Kidney epithelial cell (primary cell): Measurements from ENCODE around the gene SLC35G3. TPM values are rescaled to one million over a fixed set of nuclear protein-coding genes. Genes with fewer than 3 reads are reported as not detected.

Experiments
- DNase-seq: peaks from one replicate; pipeline ENCODE4 v3.0.0-alpha.2; 2010; ENCODE audit warnings: low read depth
- H3K27me3 ChIP-seq: 2 replicates; pipeline ENCODE4 v1.6.0; 2011; ENCODE audit warnings: low read length; ENCODE audit not compliant: control insufficient read depth, insufficient read depth
- H3K36me3 ChIP-seq: 2 replicates; pipeline ENCODE4 v1.5.1; 2011; ENCODE audit warnings: low read length; ENCODE audit not compliant: control insufficient read depth, insufficient read depth
- H3K4me3 ChIP-seq: 2 replicates; pipeline ENCODE4 v1.5.1; 2011; ENCODE audit warnings: low read depth, mild to moderate bottlenecking, control low read depth, low read length
- CTCF ChIP-seq: IDR thresholded peaks from 2 replicates; pipeline ENCODE4 v1.5.1; 2011; ENCODE audit warnings: mild to moderate bottlenecking, moderate library complexity, low read length, control low read depth, inconsistent platforms; ENCODE audit not compliant: insufficient read depth, poor library complexity, severe bottlenecking
- total RNA-seq: library from RNA; depleted of rRNA; stranded (reverse); fragments of >200 nt; gene quantifications from 2 replicates; pipeline ENCODE4 v1.2.3, GENCODE V29; 2015

The SLC35G3 gene
- total RNA-seq, 1 donor from 2014 or later = not detected

GRCh38 chr17:35192708-35193107, 1.5 kb downstream of the SLC35G3 start:
- H3K27me3 ChIP-seq = no peaks in the 10 kb centered on the region
- H3K36me3 ChIP-seq = no peaks in the 10 kb centered on the region
- no peak for DNase-seq
- TF ChIP-seq CTCF = no peak
- no peak overlapping the region for H3K4me3 ChIP-seq

GRCh38 chr17:35191001-35191695, 3.0 kb downstream of the SLC35G3 start:
- DNase-seq = no peak
- no peaks in the 10 kb centered on the region for H3K36me3 ChIP-seq
- no peak overlapping the region for H3K4me3 ChIP-seq
- no peak for TF ChIP-seq CTCF
- H3K27me3 ChIP-seq = no peaks in the 10 kb centered on the region

GRCh38 chr17:35189291-35189690, 4.9 kb downstream of the SLC35G3 start:
- no peaks in the 10 kb centered on the region for H3K27me3 ChIP-seq
- H3K36me3 ChIP-seq = no peaks in the 10 kb centered on the region
- H3K4me3 ChIP-seq = no peak overlapping the region
- no peak for DNase-seq
- no peak for TF ChIP-seq CTCF

- TF ChIP-seq CTCF = no peak
- H3K4me3 ChIP-seq = no peak overlapping the region
- H3K36me3 ChIP-seq = no peaks in the 10 kb centered on the region
- no peaks in the 10 kb centered on the region for H3K27me3 ChIP-seq
- DNase-seq = no peak
Observed at GRCh38 chr17:35188111-35188510, 6.1 kb downstream of the SLC35G3 start.

- no peaks in the 10 kb centered on the region for H3K36me3 ChIP-seq
- TF ChIP-seq CTCF = no peak
Observed at GRCh38 chr17:35187481-35187880, 6.7 kb downstream of the SLC35G3 start.

GRCh38 chr17:35185849-35186248, 8.3 kb downstream of the SLC35G3 start:
- no peaks in the 10 kb centered on the region for H3K36me3 ChIP-seq
- no peak overlapping the region for H3K4me3 ChIP-seq
- TF ChIP-seq CTCF = no peak
- H3K27me3 ChIP-seq = no peaks in the 10 kb centered on the region
- no peak for DNase-seq

More at GRCh38 chr17:35187481-35187880, 6.7 kb downstream of the SLC35G3 start:
- Histone ChIP-seq H3K4me3 (no peak overlapping the region), H3K27me3 (no peaks in the 10 kb centered on the region)
- DNase-seq = no peak
